HepG2 (cell line): ENCODE data around the gene PYCARD. TPM values are rescaled to one million over a fixed set of nuclear protein-coding genes. Genes with fewer than 3 reads are reported as not detected.

Experiments used
- AKAP8 ChIP-seq: sonication (generic); formaldehyde crosslinking; IDR thresholded peaks from 2 replicates; pipeline ENCODE4 v1.5.1; 2020; ENCODE audit warnings: mild to moderate bottlenecking, missing genetic modification reagents
- E2F2 ChIP-seq: sonication (generic); formaldehyde crosslinking; IDR thresholded peaks from 2 replicates; pipeline ENCODE4 v1.4.0; 2020; ENCODE audit warnings: missing genetic modification reagents, borderline replicate concordance
- IRF9 ChIP-seq: sonication (generic); formaldehyde crosslinking; IDR thresholded peaks from 2 replicates; pipeline ENCODE4 v1.8.0; 2022; ENCODE audit warnings: missing genetic modification reagents, mild to moderate bottlenecking, borderline replicate concordance
- JUND ChIP-seq: sonication (generic); formaldehyde crosslinking; IDR thresholded peaks from 2 replicates; pipeline ENCODE4 v1.8.0; 2022; ENCODE audit warnings: mild to moderate bottlenecking, missing genetic modification reagents
- PAXIP1 ChIP-seq: sonication (generic); formaldehyde crosslinking; conservative IDR thresholded peaks from 2 replicates; pipeline ENCODE4 v1.4.0; 2020; ENCODE audit warnings: mild to moderate bottlenecking, missing genetic modification reagents, moderate library complexity
- RBM22 ChIP-seq: fragments of 200-400 bp; formaldehyde crosslinking; optimal IDR thresholded peaks from 2 replicates; pipeline ENCODE3; 2017; ENCODE audit warnings: mild to moderate bottlenecking, low read length, moderate library complexity
- RFX1 ChIP-seq: fragments of 450-650 bp; IDR thresholded peaks from 2 replicates; pipeline ENCODE4 v1.6.1; 2017
- SOX5 ChIP-seq: IDR thresholded peaks from 2 replicates; pipeline ENCODE4 v1.6.1; 2016; ENCODE audit warnings: borderline replicate concordance
- TOPORS ChIP-seq: sonication (generic); formaldehyde crosslinking; IDR thresholded peaks from 2 replicates; pipeline ENCODE4 v1.8.0; 2023; ENCODE audit warnings: mild to moderate bottlenecking, missing genetic modification reagents
- ZBTB7B ChIP-seq: sonication (generic); formaldehyde crosslinking; IDR thresholded peaks from 2 replicates; pipeline ENCODE4 v1.4.0; 2020; ENCODE audit warnings: missing genetic modification reagents
- ZFX ChIP-seq: sonication (generic); formaldehyde crosslinking; IDR thresholded peaks from 2 replicates; pipeline ENCODE4 v1.4.0; 2020; ENCODE audit warnings: mild to moderate bottlenecking, low read depth, missing genetic modification reagents, moderate library complexity
- ZMAT5 ChIP-seq: sonication (generic); formaldehyde crosslinking; IDR thresholded peaks from 2 replicates; pipeline ENCODE4 v1.5.0; 2020; ENCODE audit warnings: mild to moderate bottlenecking, low read depth, missing genetic modification reagents, borderline replicate concordance
- ZNF512B ChIP-seq: sonication (generic); formaldehyde crosslinking; IDR thresholded peaks from 2 replicates; pipeline ENCODE4 v1.5.1; 2020; ENCODE audit warnings: missing genetic modification reagents, mild to moderate bottlenecking, borderline replicate concordance
- ZNF574 ChIP-seq: sonication (generic); formaldehyde crosslinking; IDR thresholded peaks from 2 replicates; pipeline ENCODE4 v1.4.0; 2020; ENCODE audit warnings: missing genetic modification reagents
- ZNF672 ChIP-seq: sonication (generic); formaldehyde crosslinking; IDR thresholded peaks from 2 replicates; pipeline ENCODE4 v1.8.1; 2022; ENCODE audit warnings: missing genetic modification reagents
- ZNF704 ChIP-seq: sonication (generic); formaldehyde crosslinking; IDR thresholded peaks from 2 replicates; pipeline ENCODE4 v1.8.1; 2023; ENCODE audit warnings: mild to moderate bottlenecking, inconsistent platforms, moderate library complexity, missing genetic modification reagents, borderline replicate concordance
- polyA plus RNA-seq, 8 experiments: library from polyadenylated mRNA; depleted of rRNA in 3 of 8; stranded (reverse) in 7 of 8; unstranded in 1 of 8; fragments of >200 nt; fragmentation: Illumina TruSeq in 4 of 8; extraction: Trizol in 4 of 8; gene quantifications; 2 replicates each; pipeline versions ENCODE4 v1.2.1 to v1.2.3, GENCODE V29; 2011 to 2016; ENCODE audit warnings: low read depth in 4 of 8, missing spikeins in 1 of 8, mixed read lengths in 1 of 8; ENCODE audit not compliant: insufficient read depth in 1 of 8
- total RNA-seq, 5 experiments: library from RNA; depleted of rRNA; stranded (reverse); fragments of >200 nt; fragmentation: Illumina TruSeq; extraction: Trizol; gene quantifications; 2 replicates each; pipeline ENCODE4 v1.2.3, GENCODE V29; 2016; ENCODE audit warnings: low read depth in 1 of 5

The PYCARD gene
- total and polyA plus RNA-seq, 2 of the 13 experiments (the other 11 are each of a cell fraction or from before 2014, with no cell fraction given) = 4.8 to 9.2 TPM

- TF ChIP-seq E2F2 (CRISPR knock-in tag) (no peak), PAXIP1 (CRISPR knock-in tag) (no peak), ZMAT5 (CRISPR knock-in tag) (no peak), ZNF704 (no peak), JUND (no peak), SOX5 (CRISPR knock-in tag) (no peak), RFX1 (no peak), AKAP8 (CRISPR knock-in tag) (peak; percentile 42; the same call in 1 of the 2 replicates), RBM22 (peak; percentile 40), ZNF574 (peak; percentile 37; the same call in 1 of the 2 replicates), TOPORS (CRISPR knock-in tag) (no peak), ZNF672 (no peak), ZBTB7B (no peak), ZFX (peak; percentile 43; the same call in 1 of the 2 replicates), IRF9 (0 out of 2 replicates have a peak, but pooled peaks have one; percentile 26), ZNF512B (CRISPR knock-in tag) (no peak)
These were observed 20.2 kb downstream of the PYCARD start (continued) for GRCh38 chr16:31182391-31182790.
